MM.1S (cell line): ENCODE measurements around the gene INPP5D.
"Not testable (repeated sequence)": the region's sequence is repeated elsewhere in the genome, so short reads cannot be mapped to it uniquely, and the experiment has no call there.

Source experiments
- CTCF ChIP-seq: fragments of 300-600 bp; sonication (generic); IDR thresholded peaks from 2 replicates; pipeline ENCODE4 v1.5.1; 2016; ENCODE audit warnings: antibody characterized with exemption, low read length, mixed read lengths
- EZH2 ChIP-seq: fragments of 300-600 bp; sonication (generic); optimal IDR thresholded peaks from 2 replicates; pipeline ENCODE3; 2017; ENCODE audit warnings: low read depth, mild to moderate bottlenecking, antibody characterized with exemption, low read length, mixed read lengths
- EZH2phosphoT487 ChIP-seq: fragments of 300-600 bp; sonication (generic); IDR thresholded peaks from 2 replicates; pipeline ENCODE4 v1.6.1; 2018; ENCODE audit warnings: antibody characterized with exemption, low read length

DNA sequence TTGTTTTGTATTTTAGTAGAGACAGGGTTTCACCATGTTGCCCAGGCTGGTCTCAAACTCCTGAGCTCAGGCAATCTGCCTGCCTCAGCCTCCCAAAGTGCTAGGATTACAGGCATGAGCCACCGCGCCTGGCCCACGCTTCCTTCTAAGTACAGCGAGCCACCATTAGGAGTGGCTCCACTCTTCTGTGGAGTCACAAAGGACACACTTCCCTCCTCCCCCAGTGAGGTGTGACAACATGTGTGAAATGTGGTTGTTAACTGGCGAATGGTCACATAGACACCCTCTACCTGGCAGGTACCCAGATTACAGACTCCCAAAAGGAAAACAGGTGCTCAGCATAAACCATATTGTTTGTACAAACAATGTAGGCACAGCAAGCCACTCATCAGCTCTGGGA lies 96.3 kb downstream of the INPP5D start:
- not testable (repeated sequence) for TF ChIP-seq EZH2, CTCF, EZH2phosphoT487
